HG03025 (cell line): ENCODE results near the gene KCNJ9.
"Not testable (repeated sequence)": the region's sequence is repeated elsewhere in the genome, so short reads cannot be mapped to it uniquely, and the experiment has no call there.

Source experiments
- ATAC-seq: cut with Tn5 transposase; IDR thresholded peaks from one replicate; pipeline ENCODE4 v1.9.1; 2021; ENCODE audit warnings: mild to moderate bottlenecking, moderate library complexity; ENCODE audit not compliant: unreplicated experiment, low FRiP score

KCNJ9 gene

DNA sequence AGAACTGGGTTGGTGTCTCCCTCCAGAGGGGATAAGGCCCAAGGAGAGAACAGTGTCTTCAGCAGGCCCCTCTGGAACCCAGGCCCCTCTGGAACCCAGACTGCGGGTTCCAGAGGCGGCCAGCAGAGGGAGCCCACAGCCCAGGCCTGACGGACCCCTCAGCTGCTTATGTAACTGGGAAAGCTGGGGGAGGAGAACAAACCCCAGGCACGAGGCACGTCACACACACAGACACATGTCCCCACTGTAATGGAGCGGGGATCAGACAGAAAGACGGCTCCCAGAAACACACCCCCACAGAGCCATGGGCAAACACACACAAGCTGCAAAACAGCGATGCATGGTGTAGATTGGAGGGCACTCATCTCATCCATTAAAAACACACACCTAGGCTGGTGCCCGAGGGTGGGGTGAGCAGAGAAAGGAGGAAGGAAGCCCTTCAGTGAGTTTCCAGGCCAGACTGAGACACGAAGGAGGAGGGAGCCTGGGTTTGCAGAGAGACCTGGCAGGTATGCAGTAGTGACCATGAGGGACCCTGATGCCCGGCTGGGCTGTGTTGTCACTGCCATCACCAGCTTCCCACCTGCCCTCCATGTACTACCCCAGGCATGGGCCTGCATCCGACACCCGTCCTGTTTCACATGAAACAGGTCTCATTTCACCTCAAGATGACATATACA is 19.8 kb downstream of the KCNJ9 start:
- ATAC-seq: no peak

DNA sequence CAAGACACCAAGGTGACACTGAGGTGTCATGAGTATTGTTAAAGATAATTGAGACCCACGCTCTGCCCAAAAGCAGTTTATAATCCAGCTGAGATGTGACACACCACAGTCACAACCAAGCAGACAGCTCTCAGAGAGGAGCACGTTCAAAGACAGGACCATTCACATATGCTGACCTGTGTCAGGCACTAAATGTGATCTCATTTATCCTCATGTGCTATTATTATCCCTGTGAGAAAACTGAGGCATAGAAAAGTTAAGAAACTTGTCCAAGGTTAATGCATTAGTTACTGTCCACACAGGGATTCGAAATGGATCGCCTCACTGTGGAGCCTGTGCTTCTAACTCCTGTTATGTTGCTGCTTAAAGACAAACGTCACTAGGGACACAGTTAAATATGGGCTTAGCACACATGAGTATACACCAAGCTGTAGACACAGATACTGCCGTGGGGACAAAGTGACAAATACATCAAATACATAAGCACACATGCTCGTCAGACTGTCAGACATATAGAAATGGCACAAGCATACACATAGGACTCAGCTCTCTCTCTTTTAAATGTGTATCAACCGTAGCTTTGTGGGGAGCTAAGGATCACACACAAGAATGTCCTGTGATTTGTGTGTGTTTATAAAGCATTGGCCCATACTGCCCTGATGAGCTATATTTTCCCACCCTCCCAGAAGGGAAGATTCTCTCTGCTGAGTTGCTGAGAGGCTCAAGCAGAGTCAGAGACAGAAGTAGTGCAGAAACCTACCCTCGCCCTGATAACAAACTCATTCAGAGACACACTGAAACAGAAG is 20.6 kb downstream of the KCNJ9 start:
- no peak for ATAC-seq

- no peak for ATAC-seq
Measured at GRCh38 chr1:160103658-160104408, 22.5 kb downstream of the KCNJ9 start.

- no peak for ATAC-seq
Measured at GRCh38 chr1:160104486-160104885, 23.1 kb downstream of the KCNJ9 start.

DNA sequence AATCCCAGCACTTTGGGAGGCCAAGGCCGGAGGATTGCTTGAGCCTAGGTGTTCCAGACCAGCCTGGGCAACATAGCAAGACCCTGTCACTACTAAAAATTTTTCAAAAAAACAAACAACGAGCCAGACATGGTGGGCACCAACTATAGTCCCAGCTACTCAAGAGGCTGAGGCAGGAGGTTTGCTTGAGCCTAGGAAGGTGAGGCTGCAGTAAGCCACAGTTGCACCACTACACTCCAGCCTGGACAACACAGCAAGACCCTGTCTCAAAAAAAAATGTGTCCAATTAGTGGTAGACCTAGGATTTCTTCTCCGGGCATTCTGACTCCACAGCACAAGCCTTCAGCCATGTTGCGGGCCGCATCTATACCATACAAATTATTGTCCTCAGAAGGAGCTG is 23.8 kb downstream of the KCNJ9 start:
- no peak for ATAC-seq

DNA sequence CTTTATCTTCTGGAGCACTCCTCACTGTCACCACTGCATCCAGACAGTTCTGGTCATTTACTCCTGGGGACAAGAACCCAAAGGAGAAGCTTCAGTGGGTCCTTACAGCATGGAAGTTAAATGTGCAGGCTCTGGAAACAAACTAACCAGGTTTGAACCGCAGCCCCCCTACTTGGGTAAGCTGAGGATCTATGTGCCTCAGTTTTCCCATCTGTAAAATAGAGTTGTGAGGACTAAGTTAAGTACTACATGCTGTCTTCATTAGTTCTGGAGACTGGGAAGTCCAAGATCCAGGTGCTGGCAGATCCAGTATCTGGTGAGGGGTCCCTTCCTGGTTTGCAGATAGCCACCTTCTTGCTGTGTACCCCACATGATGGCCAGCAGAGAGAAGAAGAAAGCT is 26.2 kb downstream of the KCNJ9 start:
- no peak for ATAC-seq

- no peak for ATAC-seq
Measured at GRCh38 chr1:160108888-160109662, 27.7 kb downstream of the KCNJ9 start.

DNA sequence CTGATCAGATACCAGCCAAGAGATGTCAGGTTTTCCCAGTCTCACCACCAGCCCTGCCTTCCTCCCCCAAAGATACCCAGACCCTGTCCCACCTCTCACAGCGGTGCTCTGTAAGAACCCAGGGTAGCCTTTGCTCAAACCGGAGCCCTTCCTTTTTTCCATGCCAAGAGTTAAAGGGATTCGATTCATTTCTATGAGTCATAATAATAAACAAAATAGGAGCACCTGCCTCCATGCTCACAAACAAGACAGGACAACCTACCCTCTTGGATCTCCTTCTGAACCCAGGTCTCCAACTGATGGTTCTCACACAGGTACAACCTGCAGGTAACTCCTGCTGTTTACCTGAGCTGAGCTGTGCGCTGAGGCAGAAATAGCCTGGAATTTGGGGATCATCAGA is 28.3 kb downstream of the KCNJ9 start:
- ATAC-seq: no peak

DNA sequence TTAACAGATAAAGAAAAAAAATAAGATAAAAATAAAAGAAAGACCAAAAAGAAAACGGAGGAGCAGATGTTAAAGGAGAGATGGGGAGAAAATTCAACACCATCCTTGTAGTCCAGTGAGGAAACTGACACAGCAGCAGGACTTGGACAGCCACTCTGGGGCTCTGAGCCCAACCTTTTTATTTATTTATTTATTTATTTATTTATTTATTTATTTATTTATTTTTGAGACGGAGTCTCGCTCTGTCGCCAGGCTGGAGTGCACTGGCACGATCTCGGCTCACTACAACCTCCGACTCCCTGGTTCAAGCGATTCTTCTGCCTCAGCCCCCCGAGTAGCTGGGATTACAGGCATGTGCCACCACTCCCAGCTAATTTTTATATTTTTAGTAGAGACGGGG is 30.1 kb downstream of the KCNJ9 start:
- ATAC-seq: not testable (repeated sequence)

DNA sequence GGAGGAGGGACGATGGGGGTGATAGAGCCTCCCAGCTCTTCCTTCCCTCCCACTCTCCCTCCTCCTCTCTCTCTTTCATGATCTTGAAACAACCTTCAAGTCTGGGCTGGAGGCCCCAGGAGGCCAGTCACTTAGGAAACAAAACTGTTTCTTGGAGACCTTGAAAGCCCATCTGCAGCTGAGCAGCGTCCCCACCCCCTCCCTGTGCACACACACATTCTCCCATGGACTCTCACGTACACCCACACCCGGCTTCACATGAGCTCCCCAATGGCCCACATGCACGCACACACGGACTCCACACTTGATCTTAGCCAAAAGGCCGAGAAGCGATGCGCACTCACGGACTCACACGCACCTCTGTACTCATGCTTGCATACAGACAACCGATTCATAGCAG is 31.0 kb downstream of the KCNJ9 start:
- ATAC-seq: no peak

GRCh38 chr1:160113407-160113806 is 32.1 kb downstream of the KCNJ9 start:
- ATAC-seq: no peak

DNA sequence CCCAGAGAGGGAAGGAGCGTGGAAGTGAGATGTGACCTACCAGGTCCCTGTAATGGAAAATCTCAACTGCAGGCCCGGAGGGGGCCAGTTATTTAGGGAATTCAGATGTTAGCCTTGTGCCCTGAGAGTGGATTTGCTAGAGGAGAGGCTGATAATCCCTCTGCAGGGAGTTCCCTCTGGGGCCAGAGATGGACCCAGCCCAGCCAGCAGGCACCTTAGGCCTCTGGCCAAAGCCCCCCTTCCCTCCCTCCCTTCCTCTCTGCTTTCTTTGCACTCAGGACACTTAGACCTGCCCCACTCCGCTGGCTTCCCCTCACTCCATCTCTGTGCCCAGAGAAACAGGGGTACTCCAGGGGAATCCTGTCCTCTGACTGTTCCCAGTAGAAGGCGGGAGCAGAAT is 32.7 kb downstream of the KCNJ9 start:
- no peak for ATAC-seq

DNA sequence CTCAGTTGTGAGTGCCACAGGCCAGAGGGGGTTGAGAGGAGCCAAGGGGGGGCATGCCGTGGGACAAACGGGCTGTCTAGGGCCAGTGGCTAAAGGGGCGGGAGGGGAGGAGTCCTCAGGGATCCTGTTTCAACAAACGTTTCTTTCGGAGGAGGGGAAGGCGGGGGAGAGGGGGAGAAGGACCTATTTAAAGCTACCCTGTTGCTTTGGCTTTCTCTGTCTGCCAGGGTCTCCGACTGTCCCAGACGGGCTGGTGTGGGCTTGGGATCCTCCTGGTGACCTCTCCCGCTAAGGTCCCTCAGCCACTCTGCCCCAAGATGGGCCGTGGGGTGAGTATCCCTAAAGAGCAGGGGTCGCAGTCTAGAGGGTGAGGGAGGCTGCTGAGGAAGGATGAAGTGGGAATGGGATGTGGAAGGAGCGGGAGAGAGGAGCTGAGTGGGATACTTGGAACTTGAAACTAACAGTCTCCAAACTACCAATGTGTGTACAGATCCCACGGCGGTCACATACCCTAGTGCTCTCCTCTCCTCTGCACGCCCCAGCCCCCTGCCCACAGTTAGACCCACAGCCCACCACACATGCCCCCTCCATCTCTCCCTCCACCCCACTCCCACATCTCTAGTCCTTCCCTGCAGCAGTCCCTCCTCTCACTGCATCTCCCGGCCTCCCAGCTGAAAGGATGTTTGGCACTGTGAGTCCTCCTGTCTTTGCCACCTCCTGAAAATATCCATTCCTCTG is 34.4 kb downstream of the KCNJ9 start, which contains the start of gene ATP1A2:
ATP1A2 (plus strand) TSS at position 215 of the 738 bp plus-strand sequence; CDS start at position 318, 103 bp downstream.
- ATAC-seq: no peak

DNA sequence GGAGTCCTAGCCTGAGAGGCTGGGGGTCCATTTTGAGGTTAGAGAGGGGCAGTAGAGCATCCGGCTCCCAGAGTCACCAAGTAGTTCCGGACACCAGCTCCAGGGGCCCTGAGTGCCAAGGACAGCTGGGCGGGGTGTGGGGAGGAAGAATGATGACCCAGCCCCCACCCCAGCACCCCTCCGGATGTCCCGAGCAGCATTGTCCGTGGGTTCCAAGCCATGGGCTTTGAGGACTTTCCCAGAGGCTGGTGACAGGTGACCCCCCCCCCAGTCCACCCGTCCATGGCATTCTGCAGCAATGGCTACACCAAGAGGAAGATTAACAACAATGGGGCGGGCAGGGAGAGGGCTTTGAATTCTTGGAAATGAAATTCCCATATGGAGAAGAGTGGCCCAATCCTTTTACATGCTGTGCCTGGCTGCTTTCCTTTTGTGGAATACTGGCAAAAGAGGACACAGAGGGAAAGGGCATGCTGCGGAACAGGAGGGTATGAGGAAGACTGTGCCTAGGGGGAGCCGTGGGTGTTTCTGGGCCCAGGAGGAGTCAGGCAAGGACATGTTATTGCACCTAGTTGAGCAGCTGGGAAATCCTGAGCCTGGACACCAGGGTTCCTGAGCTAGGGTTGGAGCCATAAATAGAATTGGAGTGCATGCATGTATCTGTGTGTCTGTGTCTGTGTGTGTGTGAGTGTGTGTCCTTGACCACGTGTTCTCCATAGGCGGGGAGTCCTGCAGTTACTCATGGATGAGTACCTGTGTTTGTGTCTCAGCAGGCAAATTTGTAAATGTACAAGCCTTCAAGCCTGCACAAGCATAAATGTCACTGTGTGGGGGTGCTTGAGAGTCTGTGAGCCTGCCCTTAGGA is 35.2 kb downstream of the KCNJ9 start:
- no peak for ATAC-seq

GRCh38 chr1:160117300-160117699 is 36.0 kb downstream of the KCNJ9 start:
- no peak for ATAC-seq

- no peak for ATAC-seq
Measured at GRCh38 chr1:160117709-160118183, 36.4 kb downstream of the KCNJ9 start.

DNA sequence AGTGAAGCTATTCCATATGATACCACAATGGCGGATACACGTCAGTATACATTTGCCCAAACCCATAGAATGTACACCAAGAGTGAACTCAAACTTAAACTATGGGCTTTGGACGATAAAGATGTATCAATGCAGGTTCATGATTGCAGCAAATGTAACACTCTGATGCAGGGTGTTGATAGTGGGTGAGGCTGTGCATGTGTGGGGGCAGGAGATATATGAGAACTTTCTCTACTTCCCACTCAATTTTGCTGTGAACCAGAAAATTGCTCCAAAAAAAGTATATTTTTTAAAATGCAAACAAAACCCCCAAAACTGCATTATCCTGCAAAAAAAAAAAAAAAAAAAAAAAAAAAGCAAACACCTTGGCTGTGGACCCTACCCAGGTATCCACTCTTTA is 37.6 kb downstream of the KCNJ9 start:
- no peak for ATAC-seq

DNA sequence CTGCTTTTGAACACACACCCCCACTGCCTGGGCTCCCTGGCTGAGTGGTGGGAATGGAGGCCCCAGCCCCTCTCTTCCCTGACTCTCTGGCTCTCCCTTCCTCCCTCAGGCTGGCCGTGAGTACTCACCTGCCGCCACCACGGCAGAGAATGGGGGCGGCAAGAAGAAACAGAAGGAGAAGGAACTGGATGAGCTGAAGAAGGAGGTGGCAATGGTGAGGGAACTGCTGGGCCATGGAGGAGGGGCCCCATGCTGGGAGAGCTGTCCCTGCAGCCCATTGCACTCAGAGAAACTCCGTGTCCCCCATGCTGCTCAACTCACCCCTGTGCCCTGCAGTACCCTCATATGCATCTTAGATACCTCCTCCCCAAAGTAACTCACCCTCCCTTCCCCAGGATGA is 39.5 kb downstream of the KCNJ9 start:
- ATAC-seq: no peak

DNA sequence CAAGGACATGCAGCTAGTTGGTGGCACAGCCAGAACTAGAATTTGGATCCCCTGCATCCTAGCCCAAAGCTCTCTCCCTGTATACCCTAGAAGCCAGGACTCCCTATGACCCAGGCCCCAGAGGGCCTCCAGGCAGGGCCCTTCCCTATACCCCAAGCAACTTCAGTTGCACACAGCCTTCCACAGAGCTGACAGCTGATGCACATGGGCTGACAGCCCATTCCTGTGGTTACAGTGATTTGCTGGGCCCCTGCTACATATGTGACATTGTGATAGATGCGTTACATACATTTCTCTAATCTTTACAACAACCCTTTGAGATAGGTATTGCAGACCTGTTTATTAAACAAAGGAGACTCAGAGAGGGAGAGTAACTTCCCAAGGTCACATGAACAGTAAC is 40.0 kb downstream of the KCNJ9 start:
- no peak for ATAC-seq
